ENCODE results near the gene KLHDC4.

The KLHDC4 gene

DNA sequence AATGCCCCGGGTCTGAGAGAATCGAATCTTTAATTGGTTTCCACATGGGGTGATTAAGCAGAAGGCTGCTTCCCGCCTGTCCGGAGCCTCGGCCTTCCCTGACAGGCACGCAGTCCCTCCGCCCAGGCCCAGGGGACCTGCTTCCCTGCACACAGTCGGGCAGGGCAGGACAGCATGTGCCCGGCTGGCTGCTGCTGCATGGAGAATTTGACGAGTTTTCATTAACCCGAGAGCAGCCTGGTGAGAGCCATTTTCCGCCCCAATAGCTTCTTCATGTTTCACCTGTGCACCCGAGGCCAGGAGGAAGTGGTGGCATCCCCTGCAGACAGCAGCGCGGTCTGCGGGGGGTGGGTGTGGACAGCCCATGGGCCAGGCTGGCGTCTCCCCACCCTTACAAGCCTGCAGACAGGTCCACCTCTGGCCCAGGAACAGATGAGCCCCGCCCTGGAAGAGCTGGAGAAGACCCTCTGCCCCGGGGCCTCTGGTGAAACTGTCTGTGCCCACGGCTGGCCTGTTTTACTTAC is 67.0 kb downstream of the KLHDC4 start:
- DNase-seq (ENCODE audit: low read depth in 2 of 2), result no peak

GRCh38 chr16:87698241-87698640 is 67.5 kb downstream of the KLHDC4 start:
- DNase-seq (ENCODE audit: low read depth in 2 of 2), result no peak

GRCh38 chr16:87697792-87698191 is 68.0 kb downstream of the KLHDC4 start:
- DNase-seq (ENCODE audit: low read depth in 2 of 2), result no peak

DNA sequence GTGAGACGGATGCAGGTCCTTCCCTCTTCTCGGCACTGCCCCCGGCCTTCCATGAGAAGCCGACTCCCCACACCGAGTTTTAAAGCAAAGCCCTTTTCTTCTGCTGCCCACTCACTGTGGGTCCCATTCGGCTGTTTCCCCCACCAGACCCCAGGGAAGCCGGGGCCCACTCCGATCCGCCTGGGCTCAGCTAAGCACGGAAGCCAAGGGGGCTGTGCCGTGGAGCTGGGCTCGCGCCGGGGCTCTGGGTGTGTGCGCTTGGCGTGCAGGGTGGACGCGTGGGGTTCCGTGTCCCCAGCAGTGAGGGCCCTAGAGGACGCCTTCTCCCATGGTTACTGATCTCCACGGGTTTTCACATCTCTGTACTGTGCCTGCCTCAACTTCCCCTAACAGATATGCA is 68.5 kb downstream of the KLHDC4 start:
- DNase-seq (ENCODE audit: low read depth in 2 of 2), result no peak

DNA sequence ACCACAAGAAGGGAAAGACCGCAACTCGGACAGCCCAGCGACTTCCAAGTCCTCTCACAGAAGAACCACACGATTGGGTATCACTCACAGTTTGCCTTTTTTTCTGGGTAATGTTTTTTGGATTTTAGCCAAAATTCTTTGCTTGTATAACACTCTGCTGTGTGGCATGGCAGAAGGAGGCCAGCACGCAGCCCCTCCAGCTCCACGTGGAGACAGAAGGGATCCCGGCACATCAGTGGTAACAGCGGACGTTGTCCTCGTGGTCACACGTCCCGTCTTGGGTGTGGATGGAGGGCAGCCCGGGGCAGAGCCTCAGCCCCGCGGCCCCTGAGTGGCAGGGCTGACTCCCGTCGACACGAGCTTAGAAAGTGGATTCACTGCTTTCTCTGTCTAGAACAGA is 69.1 kb downstream of the KLHDC4 start:
- no peak for DNase-seq (ENCODE audit: low read depth in 2 of 2)

DNA sequence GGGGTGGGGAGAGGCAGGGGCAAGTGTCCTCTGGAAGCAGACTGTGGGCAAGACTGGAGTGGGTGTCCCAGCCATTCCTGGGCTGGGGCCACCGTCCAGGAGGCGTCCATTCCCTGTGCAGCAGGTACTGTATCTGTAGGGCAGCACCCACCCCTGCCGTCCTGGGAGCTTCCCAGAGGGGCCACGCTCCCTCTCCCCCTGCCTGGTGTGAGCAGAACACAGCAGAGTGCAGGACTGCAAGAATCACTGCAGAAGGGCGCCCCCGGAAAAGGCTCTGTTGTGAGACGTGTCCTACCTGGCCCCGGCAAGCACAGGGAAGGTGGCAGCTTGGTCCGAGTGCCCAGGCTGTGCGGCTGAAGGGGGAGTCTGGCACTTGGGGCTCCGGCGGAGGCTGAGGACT is 70.3 kb downstream of the KLHDC4 start:
- no peak for DNase-seq (ENCODE audit: low read depth in 2 of 2)

GRCh38 chr16:87694441-87695125 is 71.2 kb downstream of the KLHDC4 start:
- no peak for DNase-seq (ENCODE audit: low read depth in 2 of 2)

- no peak for DNase-seq (ENCODE audit: low read depth in 2 of 2)
Measured at GRCh38 chr16:87693827-87694226, 72.0 kb downstream of the KLHDC4 start.

GRCh38 chr16:87692756-87693155 is 73.0 kb downstream of the KLHDC4 start:
- no peak for DNase-seq (ENCODE audit: low read depth in 2 of 2)

DNA sequence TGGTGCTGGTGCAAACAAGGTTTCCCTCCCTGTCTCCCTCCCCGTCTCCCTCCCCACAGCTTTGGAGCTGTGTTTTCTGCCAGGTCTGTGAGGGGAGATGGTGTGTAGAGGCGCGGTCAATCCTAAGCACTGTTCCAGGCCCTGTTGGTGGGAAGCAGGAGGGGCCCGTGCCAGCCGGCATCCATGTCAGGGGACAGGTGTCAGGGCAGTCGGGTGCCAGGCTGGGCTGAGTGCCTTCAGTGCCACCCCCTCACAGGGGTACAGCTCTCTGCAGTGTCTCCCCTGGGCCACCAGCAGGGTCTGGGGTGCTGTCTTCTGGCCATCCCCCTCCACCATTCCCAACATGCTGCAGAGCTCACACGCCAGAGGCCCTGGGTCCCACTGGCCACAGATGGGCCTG is 73.6 kb downstream of the KLHDC4 start:
- no peak for DNase-seq (ENCODE audit: low read depth in 2 of 2)

- DNase-seq (ENCODE audit: low read depth in 2 of 2), result no peak
Measured at GRCh38 chr16:87691686-87692079, 74.1 kb downstream of the KLHDC4 start.

- no peak for DNase-seq (ENCODE audit: low read depth in 2 of 2)
Measured at GRCh38 chr16:87690911-87691685, 74.7 kb downstream of the KLHDC4 start.

DNA sequence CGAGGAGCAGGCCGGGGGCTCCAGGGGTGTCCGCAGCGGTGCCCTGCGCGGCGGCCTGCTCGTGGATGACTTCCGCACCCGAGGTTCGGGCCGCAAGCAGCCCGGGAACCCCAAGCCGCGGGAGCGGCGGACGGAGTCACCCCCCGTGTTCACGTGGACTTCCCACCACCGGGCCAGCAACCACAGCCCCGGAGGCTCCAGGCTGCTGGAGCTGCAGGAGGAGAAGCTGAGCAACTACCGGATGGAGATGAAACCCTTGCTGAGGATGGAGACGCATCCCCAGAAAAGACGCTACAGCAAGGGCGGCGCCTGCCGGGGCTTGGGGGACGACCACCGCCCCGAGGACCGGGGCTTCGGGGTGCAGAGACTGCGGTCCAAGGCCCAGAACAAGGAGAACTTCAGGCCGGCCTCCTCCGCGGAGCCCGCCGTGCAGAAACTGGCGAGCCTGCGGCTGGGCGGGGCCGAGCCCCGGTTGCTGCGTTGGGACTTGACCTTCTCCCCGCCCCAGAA is 75.8 kb downstream of the KLHDC4 start:
- DNase-seq (ENCODE audit: low read depth in 2 of 2), result no peak

GRCh38 chr16:87688876-87689815 is 76.6 kb downstream of the KLHDC4 start:
- no peak for DNase-seq (ENCODE audit: low read depth in 2 of 2)

GRCh38 chr16:87687998-87688529 is 77.7 kb downstream of the KLHDC4 start:
- no peak for DNase-seq (ENCODE audit: low read depth in 2 of 2)

DNA sequence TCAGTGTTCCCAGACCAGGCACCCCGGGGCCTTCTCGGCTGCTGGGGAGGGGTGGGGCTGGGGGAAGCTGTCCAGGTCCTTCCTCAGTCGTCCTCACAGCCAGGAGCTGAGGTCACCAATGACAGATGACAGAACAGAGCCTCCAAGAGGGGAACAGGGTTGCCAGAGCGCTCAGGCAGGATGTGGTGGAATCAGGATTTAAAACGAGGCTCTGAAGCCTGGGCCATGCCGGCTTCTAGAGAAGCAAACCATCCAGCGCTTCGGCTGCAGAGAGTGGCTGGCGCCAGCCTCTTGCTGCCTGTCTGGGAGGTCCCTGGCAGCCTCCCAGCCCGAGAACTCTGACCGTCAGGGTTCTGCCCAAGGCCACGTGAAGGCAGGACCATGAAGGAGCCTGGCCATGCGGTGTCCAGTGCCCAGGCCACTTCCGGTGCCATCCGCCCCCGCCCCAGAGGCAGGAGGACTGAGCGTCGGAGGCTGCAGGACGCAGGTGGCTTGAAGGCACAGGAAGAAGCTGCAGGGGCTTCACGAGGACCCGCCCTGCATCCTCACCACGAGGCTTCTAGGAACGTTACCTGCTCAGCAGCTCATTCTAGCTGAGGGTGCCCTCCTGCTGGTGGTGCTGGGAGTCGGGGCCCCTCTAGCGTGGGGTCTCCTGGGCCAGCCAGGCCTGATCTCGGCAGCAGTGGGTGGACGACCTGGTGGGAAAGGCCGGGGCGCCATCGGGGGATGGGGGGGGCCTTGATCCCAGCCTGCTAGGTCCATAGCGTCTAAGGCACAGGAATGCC is 78.5 kb downstream of the KLHDC4 start:
- no peak for DNase-seq (ENCODE audit: low read depth in 2 of 2)

DNA sequence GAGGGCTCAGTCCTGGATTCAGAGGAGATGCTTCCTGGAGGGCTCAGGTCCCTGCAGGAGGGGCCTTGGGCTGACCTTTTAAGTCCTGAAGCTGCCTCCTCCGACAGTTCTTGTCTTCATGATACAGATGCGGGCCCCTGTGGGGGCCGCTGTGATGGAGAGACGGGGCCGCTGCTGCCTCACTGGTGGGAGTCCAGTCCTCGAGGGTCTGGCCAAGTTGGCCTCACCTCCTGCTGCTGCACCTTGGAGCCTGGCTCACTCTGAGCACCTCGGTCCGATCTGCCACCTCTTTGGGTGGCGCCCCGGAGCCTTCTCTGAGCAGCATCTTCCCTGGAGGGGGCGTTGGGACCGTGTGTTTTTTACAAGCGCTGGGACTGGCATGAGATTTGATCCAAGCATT is 79.1 kb downstream of the KLHDC4 start:
- DNase-seq (ENCODE audit: low read depth in 2 of 2), result no peak

GRCh38 chr16:87685766-87686165 is 80.0 kb downstream of the KLHDC4 start:
- DNase-seq (ENCODE audit: low read depth in 2 of 2), result no peak

DNA sequence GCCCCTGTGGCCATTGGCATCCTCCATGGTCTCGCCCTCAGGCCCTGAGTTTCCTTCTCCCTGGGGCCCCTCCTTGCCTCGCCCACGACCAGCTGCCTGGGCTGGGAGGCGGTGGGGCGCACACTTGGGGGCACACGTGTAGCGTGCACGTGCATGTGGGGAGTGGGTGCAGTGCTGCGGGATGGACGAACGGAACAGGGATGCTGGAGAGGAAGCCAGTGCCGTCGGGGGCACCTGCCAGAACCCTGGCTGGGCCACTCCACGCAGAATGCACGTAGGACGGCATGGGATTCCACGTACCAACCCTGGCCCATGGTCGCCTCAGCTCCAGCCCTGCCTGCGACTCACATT is 80.4 kb downstream of the KLHDC4 start:
- no peak for DNase-seq (ENCODE audit: low read depth in 2 of 2)

DNA sequence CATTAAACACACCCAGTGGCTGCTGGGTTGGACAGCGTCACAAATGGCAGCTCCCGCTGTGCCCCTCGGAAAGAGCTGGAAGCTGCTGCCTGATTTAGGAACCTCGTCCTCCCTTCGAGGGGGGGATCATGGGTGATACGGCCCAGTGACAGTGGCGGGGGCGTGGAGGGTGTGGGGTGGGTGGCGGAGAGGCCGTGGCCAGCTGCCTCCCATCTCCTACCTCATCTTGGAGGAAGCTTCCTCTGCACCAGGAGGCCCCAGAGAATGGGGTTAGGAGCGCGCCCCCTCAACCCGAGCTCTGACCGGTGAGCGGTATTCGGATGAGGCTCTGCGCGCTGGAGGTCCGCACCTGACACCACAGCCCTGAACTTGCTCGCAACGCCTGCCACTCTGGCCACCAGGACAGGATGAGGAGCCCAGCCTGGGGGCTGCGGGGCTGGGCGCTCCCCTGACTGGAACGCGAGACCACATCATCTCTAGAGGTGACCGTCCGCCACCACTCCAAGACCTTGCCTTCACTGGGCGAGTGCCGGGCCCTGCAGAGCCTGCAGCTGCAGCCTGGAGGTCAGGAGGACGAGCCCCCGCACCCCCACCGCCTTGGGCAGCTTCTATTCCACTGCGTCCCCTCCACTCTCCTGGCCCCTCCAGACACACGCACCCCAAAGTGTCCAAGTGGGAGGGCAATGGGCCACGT is 80.9 kb downstream of the KLHDC4 start:
- DNase-seq (ENCODE audit: low read depth in 2 of 2), result no peak
